ENCODE measurements around the gene TMA7. TPM values are rescaled to one million over a fixed set of nuclear protein-coding genes. Genes with fewer than 3 reads are reported as not detected.

The TMA7 gene
- total and polyA plus RNA-seq, 2 of the 13 experiments (the other 11 are each of a cell fraction or from before 2014, with no cell fraction given) = 100 to 486 TPM

GRCh38 chr3:48439820-48440589, at the start of gene TMA7, which contains the start of gene CCDC51 (continued):
- TF ChIP-seq RBFOX2 (IDR thresholded peaks at IDR 0.05; ENCODE audit: low read depth, low read length) (peak; percentile 96), RNF219 (CRISPR knock-in tag; IDR thresholded peaks at IDR 0.05) (no peak), ARNTL (CRISPR knock-in tag; IDR thresholded peaks at IDR 0.05) (peak; percentile 54; the same call in 1 of the 2 replicates), ZSCAN21 (CRISPR knock-in tag; IDR thresholded peaks at IDR 0.05; ENCODE audit: borderline replicate concordance) (peak; percentile 73), ATM (IDR thresholded peaks at IDR 0.05; ENCODE audit: borderline replicate concordance) (no peak), MBNL3 (CRISPR knock-in tag; conservative IDR thresholded peaks at IDR 0.05) (no peak), HNF4A (CRISPR knock-in tag; IDR thresholded peaks at IDR 0.05) (no peak), SIX4 (CRISPR knock-in tag; IDR thresholded peaks at IDR 0.05) (no peak), KDM6A (CRISPR knock-in tag; IDR thresholded peaks at IDR 0.05; ENCODE audit: low read depth) (no peak), ZNF720 (CRISPR knock-in tag; IDR thresholded peaks at IDR 0.05) (no peak), ZBTB10 (CRISPR knock-in tag; IDR thresholded peaks at IDR 0.05; ENCODE audit: borderline replicate concordance) (no peak), NFYC (CRISPR knock-in tag; IDR thresholded peaks at IDR 0.05) (peak; percentile 98), ZNF878 (CRISPR knock-in tag; IDR thresholded peaks at IDR 0.05) (no peak), EP300 (IDR thresholded peaks at IDR 0.05; ENCODE audit: low read depth in 2 of 2, low read length in 2 of 2) (no peak), EP300 (CRISPR knock-in tag; IDR thresholded peaks at IDR 0.05; ENCODE audit: borderline replicate concordance) (peak; percentile 25; the same call in 1 of the 2 replicates), ETV6 (CRISPR knock-in tag; conservative IDR thresholded peaks at IDR 0.05) (0 out of 2 replicates have a peak, but pooled peaks have one; percentile 63), MTA3 (CRISPR knock-in tag; IDR thresholded peaks at IDR 0.05) (no peak), ZNF776 (CRISPR knock-in tag; IDR thresholded peaks at IDR 0.05) (peak; percentile 81), ZNF501 (CRISPR knock-in tag; IDR thresholded peaks at IDR 0.05) (peak; percentile 97), ZNF746 (CRISPR knock-in tag; IDR thresholded peaks at IDR 0.05) (no peak), ZNF430 (CRISPR knock-in tag; IDR thresholded peaks at IDR 0.05) (peak; percentile 81), SP140L (CRISPR knock-in tag; IDR thresholded peaks at IDR 0.05; ENCODE audit: borderline replicate concordance) (no peak), HMGXB4 (CRISPR knock-in tag; IDR thresholded peaks at IDR 0.05; ENCODE audit: borderline replicate concordance in 1 of 2, low read depth in 1 of 2) (peak; percentile 78 to 87; a peak in 2 of 4 replicates), ZNF205 (CRISPR knock-in tag; IDR thresholded peaks at IDR 0.05) (no peak)
